RWPE2 (cell line): ENCODE data around the gene BCL7B.

Experiments used
- ATAC-seq: fragments of 200-7000 bp; cut with Tn5 transposase; 3 replicates; pipeline ENCODE4 v1.9.1; 2021; ENCODE audit warnings: low read depth
- DNase-seq: peaks from one replicate; pipeline ENCODE4 v3.0.0-alpha.2; 2020; ENCODE audit warnings: low spot score
- H3K27ac ChIP-seq: fragments of 450-650 bp; 2 replicates; pipeline ENCODE4 v1.5.1; 2017; ENCODE audit warnings: mild to moderate bottlenecking; ENCODE audit not compliant: poor library complexity, severe bottlenecking
- H3K27me3 ChIP-seq: fragments of 250-450 bp; sonication (Bioruptor Pico); 2 replicates; pipeline ENCODE4 v1.5.1; 2021; ENCODE audit warnings: mild to moderate bottlenecking, moderate library complexity; ENCODE audit not compliant: insufficient read depth, poor library complexity, severe bottlenecking
- H3K36me3 ChIP-seq: fragments of 250-450 bp; sonication (Bioruptor Pico); 2 replicates; pipeline ENCODE4 v1.5.1; 2020; ENCODE audit warnings: low read depth, mild to moderate bottlenecking, moderate library complexity
- H3K4me1 ChIP-seq: fragments of 250-450 bp; sonication (Bioruptor Pico); 2 replicates; pipeline ENCODE4 v1.5.1; 2021; ENCODE audit warnings: mild to moderate bottlenecking, moderate library complexity; ENCODE audit not compliant: insufficient read depth, poor library complexity, severe bottlenecking
- H3K4me3 ChIP-seq: fragments of 250-450 bp; sonication (Bioruptor Pico); 2 replicates; pipeline ENCODE4 v1.5.1; 2021; ENCODE audit warnings: mild to moderate bottlenecking, moderate library complexity; ENCODE audit not compliant: severe bottlenecking
- H3K9me3 ChIP-seq: fragments of 250-450 bp; sonication (Bioruptor Pico); 2 replicates; pipeline ENCODE4 v1.5.1; 2021; ENCODE audit warnings: mild to moderate bottlenecking, moderate library complexity; ENCODE audit not compliant: severe bottlenecking
- CTCF ChIP-seq: fragments of 450-650 bp; IDR thresholded peaks from one replicate; pipeline ENCODE4 v1.5.1; 2017; ENCODE audit warnings: mild to moderate bottlenecking, moderate library complexity; ENCODE audit not compliant: poor library complexity, severe bottlenecking

BCL7B gene

GRCh38 chr7:73520673-73521635 is 36.5 kb downstream of the BCL7B start:
- no peak for DNase-seq
- H3K4me3 ChIP-seq, result peak overlapping the region; percentile 82
- H3K36me3 ChIP-seq, result peaks cover 50% of the 10 kb centered on the region
- H3K4me1 ChIP-seq, result peaks cover 12% of the 10 kb centered on the region
- no peaks in the 10 kb centered on the region for H3K27me3 ChIP-seq
- H3K27ac ChIP-seq, result peak overlapping the region; percentile 70
- no peak for ATAC-seq
- TF ChIP-seq CTCF, result no peak
- H3K9me3 ChIP-seq, result no peaks in the 10 kb centered on the region

- peak; percentile 12 for DNase-seq
- ATAC-seq, result no peak
- Histone ChIP-seq H3K27me3 (no peaks in the 10 kb centered on the region), H3K27ac (peak overlapping the region; percentile 70), H3K4me3 (peak overlapping the region; percentile 82), H3K36me3 (peaks cover 57% of the 10 kb centered on the region), H3K4me1 (peaks cover 12% of the 10 kb centered on the region), H3K9me3 (no peaks in the 10 kb centered on the region)
- no peak for TF ChIP-seq CTCF
Observed at GRCh38 chr7:73519867-73520672, 37.4 kb downstream of the BCL7B start.

GRCh38 chr7:73518470-73518869 is 39.0 kb downstream of the BCL7B start:
- no peak for TF ChIP-seq CTCF
- Histone ChIP-seq H3K27ac (no peak overlapping the region), H3K36me3 (peaks cover 73% of the 10 kb centered on the region), H3K4me3 (no peak overlapping the region), H3K9me3 (no peaks in the 10 kb centered on the region), H3K4me1 (peaks cover 12% of the 10 kb centered on the region), H3K27me3 (no peaks in the 10 kb centered on the region)
- ATAC-seq, result no peak
- DNase-seq, result peak; percentile 10

GRCh38 chr7:73517241-73517995 is 40.1 kb downstream of the BCL7B start:
- no peaks in the 10 kb centered on the region for H3K27me3 ChIP-seq
- H3K9me3 ChIP-seq, result no peaks in the 10 kb centered on the region
- DNase-seq (peak; percentile 9), ATAC-seq (no peak)
- no peak overlapping the region for H3K4me3 ChIP-seq
- TF ChIP-seq CTCF, result no peak
- H3K27ac ChIP-seq, result no peak overlapping the region
- H3K36me3 ChIP-seq, result peaks cover 83% of the 10 kb centered on the region
- H3K4me1 ChIP-seq, result peaks cover 12% of the 10 kb centered on the region
